COR-L47 (cell line): ENCODE measurements around the gene MPL.

ENCODE experiments used
- DNase-seq: peaks from one replicate; lab custom pipeline; 2025; lab: John Stamatoyannopoulos, UW

MPL gene

DNA sequence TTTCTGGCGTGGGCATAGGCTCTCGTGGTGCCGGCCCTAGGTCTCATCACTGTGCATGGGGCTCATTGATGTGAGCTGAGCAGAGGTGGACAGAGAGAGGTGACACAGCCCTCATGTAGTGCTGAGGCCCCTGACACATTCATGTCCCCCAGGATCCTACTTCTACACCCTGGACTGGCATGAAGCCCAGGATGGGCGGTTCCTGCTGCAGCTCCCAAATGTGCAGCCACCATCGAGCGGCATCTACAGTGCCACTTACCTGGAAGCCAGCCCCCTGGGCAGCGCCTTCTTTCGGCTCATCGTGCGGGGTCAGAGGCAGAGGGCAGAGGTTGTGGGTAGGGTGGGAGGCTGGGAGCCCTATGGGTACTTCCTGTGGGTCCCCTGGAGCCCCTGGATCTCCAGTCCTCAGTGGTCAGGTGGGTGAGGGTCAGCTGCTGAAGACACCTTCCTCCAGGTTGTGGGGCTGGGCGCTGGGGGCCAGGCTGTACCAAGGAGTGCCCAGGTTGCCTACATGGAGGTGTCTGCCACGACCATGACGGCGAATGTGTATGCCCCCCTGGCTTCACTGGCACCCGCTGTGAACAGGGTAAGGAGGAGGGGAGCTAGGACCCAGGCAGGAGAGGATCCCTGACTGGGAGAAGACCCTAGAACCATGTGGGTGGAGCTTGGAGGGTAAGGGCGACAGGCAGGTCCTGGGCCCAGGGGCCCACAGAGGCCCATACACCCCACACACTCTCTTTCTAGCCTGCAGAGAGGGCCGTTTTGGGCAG lies 30.7 kb upstream of the MPL start:
- no peak for DNase-seq

DNA sequence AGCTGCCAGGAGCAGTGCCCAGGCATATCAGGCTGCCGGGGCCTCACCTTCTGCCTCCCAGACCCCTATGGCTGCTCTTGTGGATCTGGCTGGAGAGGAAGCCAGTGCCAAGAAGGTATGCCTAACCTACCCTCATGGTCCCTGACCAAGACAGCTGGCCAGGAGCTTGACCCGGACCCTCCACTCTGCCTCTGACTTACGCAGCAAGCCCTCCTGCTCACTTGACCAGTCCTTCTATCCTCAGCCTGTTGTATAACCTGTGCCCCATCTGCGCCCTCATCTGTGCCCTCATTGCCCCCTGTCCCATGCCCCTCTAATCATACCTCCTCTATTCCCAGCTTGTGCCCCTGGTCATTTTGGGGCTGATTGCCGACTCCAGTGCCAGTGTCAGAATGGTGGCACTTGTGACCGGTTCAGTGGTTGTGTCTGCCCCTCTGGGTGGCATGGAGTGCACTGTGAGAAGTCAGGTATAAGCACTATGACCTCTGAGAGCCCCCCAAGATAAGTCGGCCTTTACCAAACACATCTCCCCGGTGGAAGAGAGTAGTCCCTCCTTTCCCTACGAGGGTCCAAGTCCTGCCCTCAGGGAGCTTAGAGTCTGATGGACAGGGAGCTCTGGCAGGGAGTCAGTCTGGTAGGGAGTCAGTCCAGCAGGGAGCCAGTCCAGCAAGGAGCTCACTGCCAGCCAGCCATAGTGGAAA lies 30.0 kb upstream of the MPL start:
- no peak for DNase-seq

GRCh38 chr1:43308635-43309404 lies 28.8 kb upstream of the MPL start:
- DNase-seq: no peak

DNA sequence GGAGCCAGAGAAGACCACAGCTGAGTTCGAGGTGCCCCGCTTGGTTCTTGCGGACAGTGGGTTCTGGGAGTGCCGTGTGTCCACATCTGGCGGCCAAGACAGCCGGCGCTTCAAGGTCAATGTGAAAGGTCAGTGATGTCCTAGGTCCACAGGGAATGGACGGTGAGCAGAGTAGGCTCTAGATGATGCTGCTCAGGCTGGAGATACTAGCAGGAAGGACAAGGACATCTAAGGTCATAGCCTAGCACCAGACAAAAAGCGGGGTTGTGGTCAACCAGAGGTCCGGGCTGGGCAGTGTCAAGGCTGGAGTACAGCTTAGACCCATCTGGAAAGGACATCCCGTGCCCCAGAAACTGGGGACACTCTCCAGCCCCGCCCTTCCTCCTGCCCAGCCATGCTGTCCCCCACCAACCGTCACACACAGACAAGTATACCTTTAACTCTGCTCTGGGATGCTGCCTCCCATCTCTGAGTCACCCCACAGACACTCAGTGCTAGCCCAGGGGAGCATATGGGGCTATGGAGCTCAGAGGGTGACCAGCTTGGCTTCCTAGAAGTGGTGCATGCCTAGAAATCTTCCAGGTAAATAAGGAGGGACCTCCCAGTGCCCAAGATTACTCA lies 28.1 kb upstream of the MPL start:
- DNase-seq: no peak

- DNase-seq: no peak
Measured at GRCh38 chr1:43311521-43311920, 26.1 kb upstream of the MPL start.

- DNase-seq: no peak
Measured at GRCh38 chr1:43312212-43312623, 25.4 kb upstream of the MPL start.

- DNase-seq: no peak
Measured at GRCh38 chr1:43312663-43313515, 24.7 kb upstream of the MPL start.

GRCh38 chr1:43313771-43314170 lies 23.8 kb upstream of the MPL start:
- no peak for DNase-seq

DNA sequence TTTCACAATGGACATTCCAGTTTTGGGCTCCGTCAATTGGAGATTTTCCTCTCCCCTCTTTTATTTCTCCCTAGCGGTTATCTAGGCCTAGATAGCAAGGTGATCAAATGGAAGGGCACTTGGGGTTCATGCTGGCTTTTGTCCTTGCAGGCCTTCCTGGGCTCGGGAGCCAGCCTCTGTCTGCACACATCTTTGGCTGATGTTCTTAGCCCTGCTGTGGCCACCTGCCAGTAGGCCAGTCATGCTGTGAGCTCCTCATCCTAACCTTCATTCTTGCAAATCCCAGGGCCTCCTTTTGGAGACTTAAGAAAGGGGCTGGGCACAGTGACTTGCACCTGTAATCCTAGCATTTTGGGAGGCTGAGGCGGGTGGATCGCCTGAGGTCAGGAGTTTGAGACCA lies 23.4 kb upstream of the MPL start:
- no peak for DNase-seq

DNA sequence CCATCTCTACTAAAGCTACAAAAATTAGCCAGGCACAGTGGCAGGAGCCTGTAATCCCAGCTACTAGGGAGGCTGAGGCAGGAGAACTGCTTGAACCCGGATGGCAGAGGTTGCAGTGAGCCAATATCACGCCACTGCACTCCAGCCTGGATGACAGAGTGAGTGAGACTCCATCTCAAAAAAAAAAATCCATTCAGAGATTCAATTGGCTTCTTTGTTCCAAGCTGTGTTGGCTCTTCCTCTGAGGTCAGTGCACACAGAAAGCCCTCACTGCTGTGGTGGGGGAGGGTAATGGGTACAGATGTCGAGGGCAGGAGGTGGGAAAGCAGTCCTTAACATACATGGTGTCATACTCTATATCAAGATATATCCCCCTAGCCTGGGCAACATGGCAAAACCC lies 22.1 kb upstream of the MPL start:
- no peak for DNase-seq

- DNase-seq: no peak
Measured at GRCh38 chr1:43315963-43316737, 21.5 kb upstream of the MPL start.

DNA sequence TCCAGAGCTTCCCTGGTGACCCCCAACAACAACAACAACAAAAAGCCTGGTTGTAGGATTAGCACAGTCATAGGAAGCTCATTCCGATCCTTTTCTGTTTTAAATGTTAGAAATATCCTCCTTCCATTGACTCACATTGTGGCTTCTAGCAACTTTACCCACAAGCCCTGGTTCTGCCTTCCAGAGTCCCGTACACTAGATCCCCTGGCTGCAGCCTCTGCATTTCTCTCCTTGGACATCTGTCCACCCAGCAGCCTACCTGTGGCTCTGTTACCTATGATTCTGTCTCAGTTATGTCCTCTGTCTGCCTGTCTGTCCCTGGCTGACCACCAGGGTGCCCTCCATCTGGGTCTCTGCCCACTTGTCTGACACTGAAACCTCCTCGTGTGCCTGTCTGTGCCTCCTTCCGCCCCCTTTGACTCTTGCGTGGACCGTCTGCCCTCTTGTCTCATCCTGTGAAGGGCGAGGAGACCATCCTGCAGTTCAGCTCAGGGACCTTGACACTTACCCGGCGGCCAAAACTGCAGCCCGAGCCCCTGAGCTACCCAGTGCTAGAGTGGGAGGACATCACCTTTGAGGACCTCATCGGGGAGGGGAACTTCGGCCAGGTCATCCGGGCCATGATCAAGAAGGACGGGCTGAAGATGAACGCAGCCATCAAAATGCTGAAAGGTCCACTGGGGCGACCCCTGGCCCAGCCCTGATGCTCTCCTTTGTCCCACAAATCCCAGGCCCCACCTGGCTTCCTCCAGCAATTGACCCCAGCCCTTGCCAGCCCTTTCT lies 20.7 kb upstream of the MPL start:
- DNase-seq: no peak

- DNase-seq: no peak
Measured at GRCh38 chr1:43317817-43318471, 19.7 kb upstream of the MPL start.

DNA sequence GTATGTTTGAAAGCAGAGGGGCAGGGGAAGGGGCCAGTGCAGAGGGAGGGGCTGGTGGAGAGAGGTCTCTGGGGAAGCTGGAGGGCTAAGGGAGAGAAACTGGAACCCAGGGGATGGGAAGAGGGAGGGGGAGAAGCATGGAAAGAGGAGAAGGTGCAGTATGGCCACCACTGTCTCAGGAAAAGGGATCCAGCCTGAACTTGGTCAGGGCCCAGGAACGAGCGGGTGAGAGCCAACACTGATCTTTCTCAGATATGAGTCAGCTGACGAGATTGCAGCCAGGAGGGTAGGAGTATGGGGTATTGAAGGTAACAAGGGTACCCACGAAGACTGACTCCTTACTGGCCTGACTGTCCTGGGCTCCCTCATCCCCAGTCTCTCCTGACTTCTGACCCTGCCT lies 18.8 kb upstream of the MPL start:
- DNase-seq: no peak

- no peak for DNase-seq
Measured at GRCh38 chr1:43319288-43319687, 18.3 kb upstream of the MPL start.

GRCh38 chr1:43319766-43320165 lies 17.9 kb upstream of the MPL start:
- DNase-seq: no peak

DNA sequence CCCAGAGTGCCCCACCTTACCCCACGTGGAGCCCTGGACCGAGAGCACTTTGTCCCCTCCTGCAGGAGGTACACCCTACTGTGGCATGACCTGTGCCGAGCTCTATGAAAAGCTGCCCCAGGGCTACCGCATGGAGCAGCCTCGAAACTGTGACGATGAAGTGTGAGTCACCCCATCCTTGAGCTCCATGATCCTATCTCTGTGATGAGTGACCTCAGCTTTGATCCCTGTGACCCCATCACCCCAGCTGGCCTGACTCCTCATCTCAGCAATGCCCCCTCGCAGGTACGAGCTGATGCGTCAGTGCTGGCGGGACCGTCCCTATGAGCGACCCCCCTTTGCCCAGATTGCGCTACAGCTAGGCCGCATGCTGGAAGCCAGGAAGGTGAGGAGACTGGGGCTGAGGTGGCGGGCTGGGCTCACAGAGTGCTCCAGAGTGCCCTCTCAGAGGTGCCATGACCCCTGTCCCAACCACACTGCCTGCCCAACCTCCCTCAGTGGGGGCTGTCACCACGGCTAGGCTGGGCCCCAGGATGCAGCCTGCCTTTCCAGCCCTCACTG lies 16.2 kb upstream of the MPL start:
- DNase-seq: no peak

- DNase-seq: no peak
Measured at GRCh38 chr1:43322506-43322905, 15.1 kb upstream of the MPL start.

GRCh38 chr1:43324810-43325209 lies 12.8 kb upstream of the MPL start:
- DNase-seq: no peak
